Thoracic aorta (tissue), 2 donors: ENCODE results near the gene FSTL1. TPM values are rescaled to one million over a fixed set of nuclear protein-coding genes. Genes with fewer than 3 reads are reported as not detected.

Experiments
- ATAC-seq: fragments of 150-250 bp; one replicate; pipeline ENCODE4 v1.8.0; 2017; ENCODE audit warnings: low read depth; ENCODE audit not compliant: insufficient number of reproducible peaks, low FRiP score
- DNase-seq: peaks from one replicate; pipeline ENCODE4 v3.0.0-alpha.2; 2020; ENCODE audit warnings: low spot score
- H3K27ac ChIP-seq, 2 donors: fragments of 200-600 bp; sonication (generic); 1 replicate in 1 of 2; 2 replicates in 1 of 2; pipeline ENCODE4 v1.5.1; 2016; ENCODE audit warnings: mild to moderate bottlenecking in 2 of 2, moderate library complexity in 2 of 2
- H3K27me3 ChIP-seq: fragments of 200-600 bp; sonication (generic); replicated peaks from 2 replicates; pipeline ENCODE4 v1.6.0; 2016; ENCODE audit warnings: mild to moderate bottlenecking; ENCODE audit not compliant: insufficient read depth
- H3K36me3 ChIP-seq: fragments of 200-600 bp; sonication (generic); one replicate; pipeline ENCODE4 v1.5.1; 2016
- H3K4me1 ChIP-seq, 2 donors: fragments of 200-600 bp; sonication (generic); 1 replicate in 1 of 2; 2 replicates in 1 of 2; pipeline versions ENCODE4 v1.5.1 to v1.6.0; 2016; ENCODE audit warnings: low read depth in 2 of 2, mild to moderate bottlenecking in 1 of 2; ENCODE audit not compliant: control insufficient read depth in 1 of 2
- H3K4me3 ChIP-seq: fragments of 200-600 bp; sonication (generic); 2 replicates; pipeline ENCODE4 v1.5.1; 2016; ENCODE audit warnings: mild to moderate bottlenecking
- H3K9me3 ChIP-seq: fragments of 200-600 bp; sonication (generic); 2 replicates; pipeline ENCODE4 v1.5.1; 2016
- CTCF ChIP-seq: fragments of 200-600 bp; sonication (generic); IDR thresholded peaks from one replicate; pipeline ENCODE4 v1.5.1; 2019; ENCODE audit warnings: antibody characterized with exemption
- total RNA-seq, 2 donors: library from RNA; depleted of rRNA; stranded (reverse); fragments of >200 nt; gene quantifications; one replicate each; pipeline versions ENCODE4 v1.1.0 to v1.2.3, GENCODE V29; 2016

FSTL1 gene
- total RNA-seq, 2 donors from 2014 or later, result 601 to 687 TPM

DNA sequence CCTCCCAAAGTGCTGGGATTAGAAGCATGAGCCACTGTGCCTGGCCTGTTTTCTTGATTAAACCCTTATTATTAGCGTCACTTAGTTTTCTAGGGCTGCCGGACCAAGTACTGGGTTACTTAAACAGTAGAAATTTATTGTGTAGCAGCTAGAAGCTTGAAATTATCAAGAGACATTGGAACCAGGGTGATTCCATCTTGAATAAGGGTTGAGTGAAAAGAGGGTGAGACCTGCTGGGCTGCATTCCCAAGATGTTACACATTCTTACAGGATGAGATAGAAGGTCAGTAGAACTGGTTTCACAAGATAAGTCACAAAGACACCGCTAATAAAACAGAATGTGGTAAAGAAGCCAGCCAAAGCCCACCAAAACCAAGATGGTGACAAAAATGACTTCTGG lies 18.6 kb upstream of the FSTL1 start:
- no peak for TF ChIP-seq CTCF
- no peaks in the 10 kb centered on the region for H3K27me3 ChIP-seq
- H3K4me3 ChIP-seq, result no peak overlapping the region
- peaks cover 6 to 17% of the 10 kb centered on the region in 2 donors for H3K4me1 ChIP-seq
- no peaks in the 10 kb centered on the region for H3K36me3 ChIP-seq
- DNase-seq (no peak), ATAC-seq (no peak)
- no peaks in the 10 kb centered on the region for H3K9me3 ChIP-seq
- H3K27ac ChIP-seq, result no peak overlapping the region

- ATAC-seq (no peak), DNase-seq (no peak)
- Histone ChIP-seq H3K4me1 (peaks cover 6 to 17% of the 10 kb centered on the region in 2 donors), H3K36me3 (no peaks in the 10 kb centered on the region), H3K27me3 (no peaks in the 10 kb centered on the region), H3K9me3 (no peaks in the 10 kb centered on the region), H3K4me3 (no peak overlapping the region), H3K27ac (no peak overlapping the region)
- no peak for TF ChIP-seq CTCF
Measured at GRCh38 chr3:120468635-120469295, 18.0 kb upstream of the FSTL1 start.

DNA sequence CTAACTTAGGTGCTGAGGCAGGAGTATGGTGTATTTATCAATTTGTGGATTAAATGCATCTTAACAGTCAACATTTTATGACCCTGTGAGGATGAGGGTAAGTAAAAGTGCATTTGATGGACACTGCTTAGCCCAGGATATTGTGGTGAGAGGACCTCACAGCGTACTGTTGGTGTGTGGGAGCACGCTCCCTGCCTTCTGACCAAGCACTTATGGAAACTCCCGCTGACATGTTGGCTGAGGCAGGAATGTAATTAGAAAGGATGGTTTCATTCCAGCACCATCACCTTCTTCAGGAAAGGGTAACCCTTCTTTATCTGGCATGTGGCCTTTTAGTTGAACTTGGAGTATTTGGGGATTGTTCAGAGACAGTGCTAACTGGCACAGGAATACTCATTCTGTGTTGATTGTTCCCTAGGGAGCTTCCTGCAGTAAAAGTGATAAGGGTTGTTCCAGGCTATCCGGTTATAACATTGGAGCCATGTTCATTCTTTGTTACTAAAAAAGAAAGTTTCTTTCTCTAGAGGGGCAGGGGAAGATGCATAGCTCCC lies 11.7 kb upstream of the FSTL1 start:
- H3K36me3 ChIP-seq, result no peaks in the 10 kb centered on the region
- no peak overlapping the region for H3K27ac ChIP-seq
- no peak for ATAC-seq
- TF ChIP-seq CTCF, result no peak
- H3K4me1 ChIP-seq, result no peaks in the 10 kb centered on the region
- no peak overlapping the region for H3K4me3 ChIP-seq
- no peaks in the 10 kb centered on the region for H3K9me3 ChIP-seq
- no peaks in the 10 kb centered on the region for H3K27me3 ChIP-seq
- no peak for DNase-seq

- H3K27me3 ChIP-seq, result no peaks in the 10 kb centered on the region
- ATAC-seq (no peak), DNase-seq (no peak)
- no peak overlapping the region for H3K4me3 ChIP-seq
- H3K9me3 ChIP-seq, result no peaks in the 10 kb centered on the region
- no peaks in the 10 kb centered on the region for H3K4me1 ChIP-seq
- H3K36me3 ChIP-seq, result no peaks in the 10 kb centered on the region
- H3K27ac ChIP-seq, result no peak overlapping the region
- no peak for TF ChIP-seq CTCF
Measured at GRCh38 chr3:120461416-120461815, 10.6 kb upstream of the FSTL1 start.

DNA sequence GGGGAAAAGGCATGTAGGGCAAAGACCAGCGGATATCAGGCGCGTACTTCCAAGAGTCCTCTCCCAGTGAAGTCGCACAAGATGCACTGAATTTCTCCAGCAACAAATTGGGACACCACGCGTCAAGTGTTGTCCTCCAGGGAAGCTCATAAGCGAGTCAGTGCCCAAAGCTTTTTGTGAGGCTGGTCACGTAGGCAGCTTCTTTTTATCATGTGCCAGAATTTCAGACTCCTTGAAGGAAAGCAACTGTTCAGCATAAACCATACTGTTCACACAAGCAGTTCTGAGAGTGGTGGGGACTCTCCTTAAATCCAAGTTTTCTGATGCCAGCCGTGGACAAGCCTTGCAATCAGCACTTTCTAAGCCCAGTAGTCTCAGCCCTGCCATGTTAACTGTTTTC lies 10.1 kb upstream of the FSTL1 start:
- DNase-seq, result no peak
- no peak for ATAC-seq
- Histone ChIP-seq H3K36me3 (no peaks in the 10 kb centered on the region), H3K4me3 (no peak overlapping the region), H3K4me1 (no peaks in the 10 kb centered on the region), H3K9me3 (no peaks in the 10 kb centered on the region), H3K27ac (no peak overlapping the region), H3K27me3 (no peaks in the 10 kb centered on the region)
- TF ChIP-seq CTCF, result no peak
